PC-9 (cell line): ENCODE results near the gene HTR4. TPM values are rescaled to one million over a fixed set of nuclear protein-coding genes. Genes with fewer than 3 reads are reported as not detected.

Experiments used
- BruUV-seq: library from RNA; stranded (reverse); fragments of 400-500 nt; replicated peaks from 2 replicates; lab custom pipeline; 2021; lab: Mats Ljungman, UMichigan
- CTCF ChIA-PET: fragments of 300-600 bp; sonication (Branson Sonifier 250); formaldehyde crosslinking; loops from one replicate; lab custom pipeline; 2022; ENCODE audit warnings: antibody characterized with exemption; lab: Charles Lee
- POLR2A ChIA-PET: fragments of 300-600 bp; sonication (Branson Sonifier 250); formaldehyde crosslinking; loops from one replicate; lab custom pipeline; 2022; ENCODE audit warnings: antibody characterized with exemption; ENCODE audit not compliant: unreplicated experiment; lab: Charles Lee
- DNase-seq, 2 experiments: peaks; one replicate each; pipeline versions ENCODE4 v3.0.0 to v3.0.0-alpha.2; 2015 to 2022; ENCODE audit warnings: mixed read lengths in 1 of 2
- H2AFZ ChIP-seq: fragments of 200-600 bp; sonication (generic); 2 replicates; pipeline ENCODE4 v1.8.1; 2017; ENCODE audit warnings: antibody characterized with exemption
- H3F3A ChIP-seq: fragments of 200-600 bp; sonication (generic); 2 replicates; pipeline ENCODE4 v1.8.1; 2017; ENCODE audit warnings: antibody characterized with exemption, mild to moderate bottlenecking, low read depth; ENCODE audit not compliant: insufficient read depth
- H3K27ac ChIP-seq: fragments of 200-600 bp; sonication (generic); 2 replicates; pipeline ENCODE4 v1.6.1; 2016; ENCODE audit warnings: mixed run types
- H3K27me3 ChIP-seq: fragments of 200-600 bp; sonication (generic); 2 replicates; pipeline ENCODE4 v1.6.1; 2016; ENCODE audit warnings: low read depth, mixed run types; ENCODE audit not compliant: insufficient read depth
- H3K36me3 ChIP-seq: fragments of 200-600 bp; sonication (generic); 2 replicates; pipeline ENCODE4 v1.6.1; 2016; ENCODE audit warnings: low read depth, mixed run types
- H3K4me1 ChIP-seq: fragments of 200-600 bp; sonication (generic); replicated peaks from 2 replicates; pipeline ENCODE4 v1.6.1; 2016; ENCODE audit warnings: mixed run types; ENCODE audit not compliant: insufficient read depth
- H3K4me2 ChIP-seq: fragments of 200-600 bp; sonication (generic); 2 replicates; pipeline ENCODE4 v1.6.1; 2017; ENCODE audit warnings: mixed run types
- H3K4me3 ChIP-seq: fragments of 200-600 bp; sonication (generic); 2 replicates; pipeline ENCODE4 v1.6.1; 2016; ENCODE audit warnings: mixed run types
- H3K79me2 ChIP-seq: fragments of 200-600 bp; sonication (generic); 2 replicates; pipeline ENCODE4 v1.6.1; 2017; ENCODE audit warnings: low read depth, mixed run types
- H3K9me2 ChIP-seq: fragments of 200-600 bp; sonication (generic); 2 replicates; pipeline ENCODE4 v1.8.1; 2017; ENCODE audit warnings: mild to moderate bottlenecking; ENCODE audit not compliant: insufficient read depth
- H3K9me3 ChIP-seq: fragments of 200-600 bp; sonication (generic); 2 replicates; pipeline ENCODE4 v1.8.1; 2016; ENCODE audit warnings: low read depth; ENCODE audit not compliant: insufficient read depth
- H4K20me1 ChIP-seq: fragments of 200-600 bp; sonication (generic); 2 replicates; pipeline ENCODE4 v1.8.1; 2017; ENCODE audit not compliant: insufficient read depth
- CTCF ChIP-seq: fragments of 200-600 bp; sonication (generic); conservative IDR thresholded peaks from 2 replicates; pipeline ENCODE4 v1.6.1; 2017; ENCODE audit warnings: mixed run types, antibody characterized with exemption, mild to moderate bottlenecking, moderate library complexity
- EZH2 ChIP-seq: fragments of 200-600 bp; sonication (generic); IDR thresholded peaks from 2 replicates; pipeline ENCODE4 v1.8.0; 2017; ENCODE audit warnings: antibody characterized with exemption, low read depth
- intact Hi-C: fragments of 100-400 bp; cut with micrococcal nuclease; formaldehyde crosslinking; loops from one replicate; pipeline ENCODE4 v1.10.0; 2022; ENCODE audit not compliant: unreplicated experiment
- total RNA-seq: library from RNA; stranded (reverse); gene quantifications from 2 replicates; pipeline ENCODE4 v1.2.3, GENCODE V29; 2021

The HTR4 gene
- total RNA-seq, 1 experiment from 2014 or later: not detected

GRCh38 chr5:148586796-148587195 lies 67.5 kb downstream of the HTR4 start:
- Histone ChIP-seq H2AFZ (no peak overlapping the region), H3K79me2 (no peaks in the 10 kb centered on the region), H3K9me2 (no peaks in the 10 kb centered on the region), H3K4me2 (no peak overlapping the region), H3K27ac (no peak overlapping the region), H3K4me1 (no peaks in the 10 kb centered on the region), H3K36me3 (no peaks in the 10 kb centered on the region), H4K20me1 (no peaks in the 10 kb centered on the region), H3K9me3 (no peaks in the 10 kb centered on the region), H3K27me3 (no peaks in the 10 kb centered on the region), H3F3A (no peaks in the 10 kb centered on the region), H3K4me3 (no peak overlapping the region)
- no TSS peak for BruUV-seq
- TF ChIP-seq EZH2: no peak
- no peak for TF ChIP-seq CTCF
- intact Hi-C loops: no loop called here
- no peak for DNase-seq
- CTCF ChIA-PET: no interaction called here
- POLR2A ChIA-PET: no interaction called here

GRCh38 chr5:148585988-148586387 lies 68.3 kb downstream of the HTR4 start:
- H3F3A ChIP-seq: no peaks in the 10 kb centered on the region
- intact Hi-C loops: no loop called here
- no peak overlapping the region for H3K4me3 ChIP-seq
- POLR2A ChIA-PET: no interaction called here
- H2AFZ ChIP-seq: no peak overlapping the region
- BruUV-seq: no TSS peak
- no peaks in the 10 kb centered on the region for H3K36me3 ChIP-seq
- DNase-seq: no peak
- no peaks in the 10 kb centered on the region for H4K20me1 ChIP-seq
- TF ChIP-seq EZH2 (no peak), CTCF (no peak)
- H3K9me2 ChIP-seq: no peaks in the 10 kb centered on the region
- no peaks in the 10 kb centered on the region for H3K79me2 ChIP-seq
- H3K4me2 ChIP-seq: no peak overlapping the region
- CTCF ChIA-PET: no interaction called here
- no peaks in the 10 kb centered on the region for H3K4me1 ChIP-seq
- H3K27me3 ChIP-seq: no peaks in the 10 kb centered on the region
- H3K27ac ChIP-seq: no peak overlapping the region
- no peaks in the 10 kb centered on the region for H3K9me3 ChIP-seq

- no peak for TF ChIP-seq CTCF
- no peak for TF ChIP-seq EZH2
- Histone ChIP-seq H3K4me3 (no peak overlapping the region), H3K27me3 (no peaks in the 10 kb centered on the region), H4K20me1 (no peaks in the 10 kb centered on the region), H3K4me1 (no peaks in the 10 kb centered on the region), H2AFZ (no peak overlapping the region), H3K9me3 (no peaks in the 10 kb centered on the region), H3K79me2 (no peaks in the 10 kb centered on the region), H3F3A (no peaks in the 10 kb centered on the region), H3K4me2 (no peak overlapping the region), H3K36me3 (no peaks in the 10 kb centered on the region), H3K27ac (no peak overlapping the region), H3K9me2 (peaks cover 3% of the 10 kb centered on the region)
- POLR2A ChIA-PET: interaction anchor here (0.6 kb wide), 1 partner anchor 101 kb away, joined by 3 read pairs; no protein-coding TSS in a partner anchor
- no peak for DNase-seq
- CTCF ChIA-PET: interaction anchor here (0.6 kb wide), 1 partner anchor 463 kb away, joined by 3 read pairs; no protein-coding TSS in a partner anchor
- intact Hi-C loops: no loop called here
- BruUV-seq: no TSS peak
Measured at GRCh38 chr5:148584103-148584502, 70.2 kb downstream of the HTR4 start.
